Neural crest cell (in vitro differentiated cells): Measurements from ENCODE around the gene FIGN. TPM values are rescaled to one million over a fixed set of nuclear protein-coding genes. Genes with fewer than 3 reads are reported as not detected.
A peak's percentile ranks its signal among the peaks of the same experiment; 100 is the strongest.

Source experiments
- DNase-seq: peaks from one replicate; pipeline ENCODE4 v3.0.0; 2021; ENCODE audit warnings: low read depth, mixed read lengths, low spot score
- H3K27ac Mint-ChIP-seq: one replicate; pipeline ENCODE4 v1.8.0; 2021; ENCODE audit warnings: mild to moderate bottlenecking, mixed read lengths; ENCODE audit not compliant: unreplicated experiment
- H3K27me3 Mint-ChIP-seq: 2 replicates; pipeline ENCODE4 v1.8.0; 2021; ENCODE audit warnings: low read depth, mild to moderate bottlenecking, mixed read lengths
- H3K36me3 Mint-ChIP-seq: 2 replicates; pipeline ENCODE4 v1.8.0; 2021; ENCODE audit warnings: low read depth, mild to moderate bottlenecking, mixed read lengths
- H3K4me1 Mint-ChIP-seq: 2 replicates; pipeline ENCODE4 v1.8.0; 2021; ENCODE audit warnings: mixed read lengths
- H3K4me3 Mint-ChIP-seq: one replicate; pipeline ENCODE4 v1.8.0; 2021; ENCODE audit warnings: mild to moderate bottlenecking, mixed read lengths
- H3K9me3 Mint-ChIP-seq: 2 replicates; pipeline ENCODE4 v1.8.0; 2021; ENCODE audit warnings: mixed read lengths
- CTCF ChIP-seq: fragments of 200-600 bp; sonication (generic); conservative IDR thresholded peaks from 2 replicates; pipeline ENCODE4 v1.5.0; 2021; ENCODE audit warnings: antibody characterized with exemption, mild to moderate bottlenecking
- total RNA-seq: library from RNA; stranded (reverse); gene quantifications from 2 replicates; pipeline ENCODE4 v1.2.1, GENCODE V29; 2021

FIGN gene
- total RNA-seq, 1 donor from 2014 or later: 57.3 TPM

- H3K9me3 Mint-ChIP-seq: peaks cover 8% of the 10 kb centered on the region
- H3K27ac Mint-ChIP-seq: no peak overlapping the region
- no peaks in the 10 kb centered on the region for H3K27me3 Mint-ChIP-seq
- no peak overlapping the region for H3K4me3 Mint-ChIP-seq
- no peak for DNase-seq
- H3K4me1 Mint-ChIP-seq: peaks cover 24% of the 10 kb centered on the region
- H3K36me3 Mint-ChIP-seq: peaks cover 4% of the 10 kb centered on the region
- no peak for TF ChIP-seq CTCF
These were observed 183.1 kb downstream of the FIGN start for GRCh38 chr2:163552758-163553157.

- Mint-ChIP-seq H3K4me1 (peaks cover 24% of the 10 kb centered on the region), H3K4me3 (no peak overlapping the region), H3K36me3 (peaks cover 3% of the 10 kb centered on the region), H3K27me3 (no peaks in the 10 kb centered on the region), H3K9me3 (peaks cover 5% of the 10 kb centered on the region), H3K27ac (peak overlapping the region; percentile 68)
- no peak for TF ChIP-seq CTCF
- no peak for DNase-seq
These were observed 184.0 kb downstream of the FIGN start for GRCh38 chr2:163551616-163552373.

- TF ChIP-seq CTCF: no peak
- Mint-ChIP-seq H3K4me1 (peaks cover 24% of the 10 kb centered on the region), H3K27ac (no peak overlapping the region), H3K36me3 (peaks cover 3% of the 10 kb centered on the region), H3K27me3 (no peaks in the 10 kb centered on the region), H3K4me3 (no peak overlapping the region), H3K9me3 (peaks cover 3% of the 10 kb centered on the region)
- DNase-seq: no peak
These were observed 186.8 kb downstream of the FIGN start for GRCh38 chr2:163548970-163549369.
